Nephron progenitor cell (in vitro differentiated cells): ENCODE measurements around the gene ZNF784.
A peak's percentile ranks its signal among the peaks of the same experiment; 100 is the strongest.
"Not testable (repeated sequence)": the region's sequence is repeated elsewhere in the genome, so short reads cannot be mapped to it uniquely, and the experiment has no call there.

Source experiments
- DNase-seq: peaks from one replicate; pipeline ENCODE4 v3.0.0; 2021
- H3K27ac Mint-ChIP-seq: 2 replicates; pipeline ENCODE4 v1.8.0; 2021; ENCODE audit warnings: mild to moderate bottlenecking, moderate library complexity, mixed read lengths
- H3K27me3 Mint-ChIP-seq: 2 replicates; pipeline ENCODE4 v1.8.0; 2021; ENCODE audit warnings: mild to moderate bottlenecking, low read depth, mixed read lengths; ENCODE audit not compliant: poor library complexity
- H3K36me3 Mint-ChIP-seq: 2 replicates; pipeline ENCODE4 v1.8.0; 2021; ENCODE audit warnings: low read depth, mixed read lengths
- H3K4me1 Mint-ChIP-seq: 2 replicates; pipeline ENCODE4 v1.8.0; 2021; ENCODE audit warnings: mixed read lengths
- H3K4me3 Mint-ChIP-seq: 2 replicates; pipeline ENCODE4 v1.8.0; 2021; ENCODE audit warnings: mild to moderate bottlenecking, moderate library complexity, mixed read lengths
- H3K9me3 Mint-ChIP-seq: 2 replicates; pipeline ENCODE4 v1.8.0; 2021; ENCODE audit warnings: mild to moderate bottlenecking, moderate library complexity, mixed read lengths
- CTCF ChIP-seq: fragments of 200-600 bp; sonication (generic); IDR thresholded peaks from 2 replicates; pipeline ENCODE4 v1.5.0; 2021; ENCODE audit warnings: antibody characterized with exemption

The ZNF784 gene

GRCh38 chr19:55590109-55590508, 34.3 kb downstream of the ZNF784 start:
- Mint-ChIP-seq H3K9me3 (no peaks in the 10 kb centered on the region), H3K4me3 (no peak overlapping the region), H3K4me1 (peaks cover 53% of the 10 kb centered on the region), H3K27ac (peak overlapping the region; percentile 83), H3K27me3 (no peaks in the 10 kb centered on the region), H3K36me3 (peaks cover 22% of the 10 kb centered on the region)
- DNase-seq, result no peak
- TF ChIP-seq CTCF, result no peak

GRCh38 chr19:55588738-55589137, 35.6 kb downstream of the ZNF784 start:
- H3K36me3 Mint-ChIP-seq, result peaks cover 13% of the 10 kb centered on the region
- peaks cover 61% of the 10 kb centered on the region for H3K4me1 Mint-ChIP-seq
- no peak overlapping the region for H3K27ac Mint-ChIP-seq
- H3K27me3 Mint-ChIP-seq, result no peaks in the 10 kb centered on the region
- TF ChIP-seq CTCF, result no peak
- no peak for DNase-seq
- H3K4me3 Mint-ChIP-seq, result no peak overlapping the region
- no peaks in the 10 kb centered on the region for H3K9me3 Mint-ChIP-seq

- Mint-ChIP-seq H3K9me3 (no peaks in the 10 kb centered on the region), H3K4me3 (peak overlapping the region; percentile 82), H3K4me1 (peaks cover 64% of the 10 kb centered on the region), H3K36me3 (peaks cover 9% of the 10 kb centered on the region), H3K27ac (peak overlapping the region; percentile 94), H3K27me3 (no peaks in the 10 kb centered on the region)
- TF ChIP-seq CTCF, result no peak
- DNase-seq, result peak; percentile 98
Observed at GRCh38 chr19:55586976-55587668, 37.2 kb downstream of the ZNF784 start.

GRCh38 chr19:55585658-55586339, 38.6 kb downstream of the ZNF784 start:
- H3K4me3 Mint-ChIP-seq, result peak overlapping the region; percentile 82
- no peak for TF ChIP-seq CTCF
- H3K9me3 Mint-ChIP-seq, result no peaks in the 10 kb centered on the region
- DNase-seq, result peak; percentile 89
- H3K27me3 Mint-ChIP-seq, result no peaks in the 10 kb centered on the region
- H3K36me3 Mint-ChIP-seq, result no peaks in the 10 kb centered on the region
- H3K4me1 Mint-ChIP-seq, result peaks cover 66% of the 10 kb centered on the region
- H3K27ac Mint-ChIP-seq, result peak overlapping the region; percentile 96

GRCh38 chr19:55584871-55585270, 39.5 kb downstream of the ZNF784 start:
- H3K27me3 Mint-ChIP-seq, result no peaks in the 10 kb centered on the region
- peak overlapping the region; percentile 82 for H3K4me3 Mint-ChIP-seq
- DNase-seq, result no peak
- no peaks in the 10 kb centered on the region for H3K9me3 Mint-ChIP-seq
- TF ChIP-seq CTCF, result no peak
- peak overlapping the region; percentile 96 for H3K27ac Mint-ChIP-seq
- no peaks in the 10 kb centered on the region for H3K36me3 Mint-ChIP-seq
- H3K4me1 Mint-ChIP-seq, result peaks cover 59% of the 10 kb centered on the region

GRCh38 chr19:55583897-55584296, 40.5 kb downstream of the ZNF784 start:
- H3K9me3 Mint-ChIP-seq, H3K27ac Mint-ChIP-seq, H3K4me3 Mint-ChIP-seq, H3K27me3 Mint-ChIP-seq, DNase-seq, H3K36me3 Mint-ChIP-seq: not testable (repeated sequence)
- peaks cover 54% of the 10 kb centered on the region for H3K4me1 Mint-ChIP-seq

- H3K27ac Mint-ChIP-seq, result peak overlapping the region; percentile 68
- not testable (repeated sequence) for DNase-seq, H3K36me3 Mint-ChIP-seq, H3K9me3 Mint-ChIP-seq, H3K27me3 Mint-ChIP-seq
- peak overlapping the region; percentile 49 for H3K4me3 Mint-ChIP-seq
- peaks cover 54% of the 10 kb centered on the region for H3K4me1 Mint-ChIP-seq
Observed at GRCh38 chr19:55582284-55582683, 42.1 kb downstream of the ZNF784 start.
